Body of pancreas (tissue), 4 donors: Measurements from ENCODE around the gene KIF19.

ENCODE experiments used
- POLR2A ChIP-seq, 3 donors: fragments of 450-650 bp; IDR thresholded peaks; one replicate each; pipeline ENCODE4 v1.6.1; 2016; ENCODE audit warnings: antibody characterized with exemption in 3 of 3, mild to moderate bottlenecking in 2 of 3
- TF ChIP-seq, protein P1 (sequence below), 7 experiments: fragments of 450-650 bp in 4 of 7; fragments of 200-600 bp in 3 of 7; sonication (generic) in 3 of 7; IDR thresholded peaks; one replicate each; pipeline ENCODE4 v1.5.1; 2016 to 2019; ENCODE audit warnings: antibody characterized with exemption in 7 of 7

DNA sequence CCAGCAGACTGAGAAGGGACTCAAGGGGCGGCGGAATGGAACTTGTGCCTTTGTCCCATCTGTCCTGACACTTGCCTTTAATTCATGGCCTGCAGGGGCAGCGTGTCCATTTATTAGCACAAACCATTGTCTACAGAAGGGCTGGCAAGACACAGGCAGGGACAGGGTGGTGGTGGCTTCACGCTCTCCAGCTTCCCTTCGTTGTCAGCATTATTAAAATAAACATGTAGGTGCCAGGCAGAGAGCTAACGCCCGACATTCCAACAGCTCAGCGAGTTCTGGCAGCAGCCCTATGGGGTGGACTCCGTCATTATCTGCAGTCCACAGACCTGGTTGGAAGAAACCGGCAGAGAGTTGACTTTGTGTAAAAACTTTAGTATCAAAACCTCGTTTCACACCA lies 35.7 kb upstream of the KIF19 start:
- TF ChIP-seq, protein P1, sequence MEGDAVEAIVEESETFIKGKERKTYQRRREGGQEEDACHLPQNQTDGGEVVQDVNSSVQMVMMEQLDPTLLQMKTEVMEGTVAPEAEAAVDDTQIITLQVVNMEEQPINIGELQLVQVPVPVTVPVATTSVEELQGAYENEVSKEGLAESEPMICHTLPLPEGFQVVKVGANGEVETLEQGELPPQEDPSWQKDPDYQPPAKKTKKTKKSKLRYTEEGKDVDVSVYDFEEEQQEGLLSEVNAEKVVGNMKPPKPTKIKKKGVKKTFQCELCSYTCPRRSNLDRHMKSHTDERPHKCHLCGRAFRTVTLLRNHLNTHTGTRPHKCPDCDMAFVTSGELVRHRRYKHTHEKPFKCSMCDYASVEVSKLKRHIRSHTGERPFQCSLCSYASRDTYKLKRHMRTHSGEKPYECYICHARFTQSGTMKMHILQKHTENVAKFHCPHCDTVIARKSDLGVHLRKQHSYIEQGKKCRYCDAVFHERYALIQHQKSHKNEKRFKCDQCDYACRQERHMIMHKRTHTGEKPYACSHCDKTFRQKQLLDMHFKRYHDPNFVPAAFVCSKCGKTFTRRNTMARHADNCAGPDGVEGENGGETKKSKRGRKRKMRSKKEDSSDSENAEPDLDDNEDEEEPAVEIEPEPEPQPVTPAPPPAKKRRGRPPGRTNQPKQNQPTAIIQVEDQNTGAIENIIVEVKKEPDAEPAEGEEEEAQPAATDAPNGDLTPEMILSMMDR (IDR thresholded peaks at IDR 0.05): no peak
- no peak for TF ChIP-seq POLR2A (IDR thresholded peaks at IDR 0.05)
